ENCODE measurements around the gene ELAVL3.

DNA sequence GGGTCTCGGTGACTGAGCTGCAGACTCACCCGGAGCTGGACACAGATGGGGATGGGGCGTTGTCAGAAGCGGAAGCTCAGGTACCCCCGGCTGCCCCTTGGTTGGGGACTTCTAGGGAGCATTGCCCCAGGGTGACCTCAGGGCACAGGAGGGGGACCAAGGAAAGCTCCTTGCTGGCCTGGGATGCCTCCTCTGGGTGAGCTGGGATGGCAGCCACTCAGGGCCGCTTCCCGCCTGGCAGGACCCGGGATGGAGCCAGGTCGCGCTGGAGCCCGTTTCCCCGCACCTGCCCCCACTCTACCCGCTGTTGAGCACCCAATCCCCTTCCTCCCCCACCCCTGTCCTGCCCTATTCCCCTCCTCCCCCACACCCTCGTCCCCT, 34.6 kb downstream of the ELAVL3 start:
- TF ChIP-seq, protein P1, sequence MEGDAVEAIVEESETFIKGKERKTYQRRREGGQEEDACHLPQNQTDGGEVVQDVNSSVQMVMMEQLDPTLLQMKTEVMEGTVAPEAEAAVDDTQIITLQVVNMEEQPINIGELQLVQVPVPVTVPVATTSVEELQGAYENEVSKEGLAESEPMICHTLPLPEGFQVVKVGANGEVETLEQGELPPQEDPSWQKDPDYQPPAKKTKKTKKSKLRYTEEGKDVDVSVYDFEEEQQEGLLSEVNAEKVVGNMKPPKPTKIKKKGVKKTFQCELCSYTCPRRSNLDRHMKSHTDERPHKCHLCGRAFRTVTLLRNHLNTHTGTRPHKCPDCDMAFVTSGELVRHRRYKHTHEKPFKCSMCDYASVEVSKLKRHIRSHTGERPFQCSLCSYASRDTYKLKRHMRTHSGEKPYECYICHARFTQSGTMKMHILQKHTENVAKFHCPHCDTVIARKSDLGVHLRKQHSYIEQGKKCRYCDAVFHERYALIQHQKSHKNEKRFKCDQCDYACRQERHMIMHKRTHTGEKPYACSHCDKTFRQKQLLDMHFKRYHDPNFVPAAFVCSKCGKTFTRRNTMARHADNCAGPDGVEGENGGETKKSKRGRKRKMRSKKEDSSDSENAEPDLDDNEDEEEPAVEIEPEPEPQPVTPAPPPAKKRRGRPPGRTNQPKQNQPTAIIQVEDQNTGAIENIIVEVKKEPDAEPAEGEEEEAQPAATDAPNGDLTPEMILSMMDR (IDR thresholded peaks at IDR 0.05): no peak
- TF ChIP-seq POLR2A (IDR thresholded peaks at IDR 0.05): no peak

All from stomach (tissue), 4 donors.